AG04449 (cell line): Measurements from ENCODE around the gene PLS1.

ENCODE experiments used
- CTCF ChIA-PET: fragments of 350-600 bp; formaldehyde crosslinking; extraction: SDS; loops from one replicate; lab custom pipeline; 2021; ENCODE audit warnings: antibody characterized with exemption; lab: Yijun Ruan, JAX
- POLR2A ChIA-PET: fragments of 400-600, 350-600 bp; formaldehyde crosslinking; extraction: SDS; loops from one replicate; lab custom pipeline; 2020; ENCODE audit warnings: antibody characterized with exemption, inconsistent platforms; lab: Yijun Ruan, JAX
- DNase-seq: peaks from one replicate; pipeline ENCODE4 v3.0.0-alpha.2; 2010; ENCODE audit warnings: low read depth, low spot score
- H3K4me3 ChIP-seq: 2 replicates; pipeline ENCODE4 v1.5.1; 2011; ENCODE audit warnings: low read depth, mild to moderate bottlenecking, control low read depth, low read length
- CTCF ChIP-seq: IDR thresholded peaks from one replicate; pipeline ENCODE4 v1.5.1; 2011; ENCODE audit warnings: mild to moderate bottlenecking, moderate library complexity, low read length, control low read depth, inconsistent platforms; ENCODE audit not compliant: insufficient read depth; ENCODE audit errors: missing control alignments

The PLS1 gene

GRCh38 chr3:142625153-142625440, 28.9 kb downstream of the PLS1 start:
- no peak overlapping the region for H3K4me3 ChIP-seq
- no peak for DNase-seq
- POLR2A ChIA-PET, result no interaction called here
- TF ChIP-seq CTCF, result no peak
- CTCF ChIA-PET, result interaction anchor here (1.0 to 1.1 kb wide), 2 partner anchors 15 to 38 kb away, joined by 3 read pairs; no protein-coding TSS in a partner anchor

DNA sequence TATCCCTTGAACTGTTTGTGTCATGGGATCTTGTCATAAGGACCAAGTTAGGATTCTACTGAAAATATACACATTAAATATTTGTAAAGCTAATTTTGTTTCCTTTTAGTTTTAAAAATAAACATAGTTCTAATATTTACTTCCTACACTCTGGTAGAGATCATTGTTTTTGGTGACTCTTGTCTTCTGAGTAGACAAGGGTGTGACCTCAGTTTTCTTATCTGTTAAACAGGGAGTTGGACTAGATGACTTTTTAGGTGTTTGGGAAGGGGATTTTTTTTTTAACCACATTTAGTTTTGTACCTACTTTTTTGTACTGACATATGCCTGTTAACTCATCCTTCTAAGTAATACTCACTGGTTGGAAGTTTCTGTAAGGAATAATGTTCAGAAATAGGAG, 30.8 kb downstream of the PLS1 start:
- DNase-seq, result no peak
- CTCF ChIA-PET, result no interaction called here
- POLR2A ChIA-PET, result no interaction called here
- TF ChIP-seq CTCF, result no peak
- no peak overlapping the region for H3K4me3 ChIP-seq

GRCh38 chr3:142628801-142629200, 32.6 kb downstream of the PLS1 start:
- CTCF ChIA-PET, result interaction anchor here (1.0 to 1.4 kb wide), 2 partner anchors 19 to 200 kb away, joined by 3 read pairs; no protein-coding TSS in a partner anchor
- no peak overlapping the region for H3K4me3 ChIP-seq
- POLR2A ChIA-PET, result no interaction called here
- DNase-seq, result no peak
- TF ChIP-seq CTCF, result no peak

DNA sequence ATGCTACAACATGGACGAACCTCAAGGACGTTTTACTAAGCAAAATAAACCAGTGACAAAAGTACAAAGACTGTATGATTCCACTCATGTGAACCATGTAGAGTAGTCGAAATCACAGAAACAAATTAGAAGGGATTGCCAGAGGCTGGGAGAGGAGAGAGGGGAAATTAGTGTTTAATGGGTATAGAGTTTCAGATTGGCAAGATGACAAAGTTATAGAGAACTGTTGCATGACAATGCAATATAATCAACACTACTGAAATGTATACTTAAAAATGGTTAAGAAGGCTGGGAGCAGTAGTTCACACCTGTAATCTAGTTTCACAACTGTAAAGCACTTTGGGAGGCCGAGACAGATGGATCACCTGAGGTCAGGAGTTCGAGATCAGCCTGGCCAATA, 36.9 kb downstream of the PLS1 start:
- POLR2A ChIA-PET, result no interaction called here
- no peak for DNase-seq
- TF ChIP-seq CTCF, result no peak
- H3K4me3 ChIP-seq, result no peak overlapping the region
- CTCF ChIA-PET, result no interaction called here

DNA sequence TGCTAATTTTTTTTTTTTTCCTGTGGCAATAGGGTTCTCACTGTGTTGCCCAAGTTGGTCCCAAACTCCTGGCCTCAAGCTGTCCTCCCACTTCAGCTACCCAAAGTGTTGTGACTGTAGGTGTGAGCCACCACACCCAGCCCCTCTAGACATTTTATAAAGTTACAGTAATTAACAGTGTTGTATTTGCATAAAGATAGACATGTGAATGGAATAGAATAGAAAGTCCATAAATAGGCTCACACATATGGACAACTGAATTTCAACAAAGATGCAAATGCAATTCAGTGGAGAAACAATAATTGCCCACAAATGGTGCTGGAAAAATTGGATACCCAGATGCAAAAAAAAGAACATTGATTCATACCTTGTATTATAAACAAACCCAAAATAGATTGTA, 39.9 kb downstream of the PLS1 start:
- POLR2A ChIA-PET, result no interaction called here
- CTCF ChIA-PET, result no interaction called here
- TF ChIP-seq CTCF, result no peak
- no peak for DNase-seq
- H3K4me3 ChIP-seq, result no peak overlapping the region

DNA sequence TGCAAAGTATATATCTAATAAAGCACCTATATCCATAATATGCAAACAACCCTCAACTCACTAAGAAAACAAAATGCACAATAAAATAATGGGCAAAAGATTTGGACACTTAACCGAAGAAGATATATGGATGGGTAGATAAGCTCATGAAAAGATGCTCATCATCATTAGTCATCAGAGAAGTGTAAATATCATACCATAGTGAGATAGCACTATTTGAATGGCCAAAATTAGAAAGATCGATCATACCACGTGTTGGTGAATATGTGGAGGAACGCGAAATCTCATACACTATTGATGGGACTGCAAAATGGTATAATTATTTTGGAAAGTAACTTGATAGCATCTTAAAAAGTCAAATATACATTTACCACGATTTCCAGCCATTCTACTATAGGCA, 40.5 kb downstream of the PLS1 start:
- ChIA-PET CTCF (no interaction called here), POLR2A (no interaction called here)
- TF ChIP-seq CTCF, result no peak
- no peak overlapping the region for H3K4me3 ChIP-seq
- DNase-seq, result no peak
